GM19238 (cell line): ENCODE results near the gene C2orf49.
A peak's percentile ranks its signal among the peaks of the same experiment; 100 is the strongest.
"Not testable (repeated sequence)": the region's sequence is repeated elsewhere in the genome, so short reads cannot be mapped to it uniquely, and the experiment has no call there.

Experiments
- DNase-seq: peaks from one replicate; pipeline ENCODE4 v3.0.0; 2011; ENCODE audit warnings: low spot score; ENCODE audit not compliant: insufficient read length

C2orf49 gene

GRCh38 chr2:105321875-105322646, 15.3 kb upstream of the C2orf49 start:
- no peak for DNase-seq

- DNase-seq: no peak
Measured at GRCh38 chr2:105323111-105323510, 14.2 kb upstream of the C2orf49 start.

GRCh38 chr2:105324101-105324500, 13.2 kb upstream of the C2orf49 start:
- no peak for DNase-seq

GRCh38 chr2:105324732-105325131, 12.6 kb upstream of the C2orf49 start:
- no peak for DNase-seq

GRCh38 chr2:105325389-105325963, 11.9 kb upstream of the C2orf49 start:
- no peak for DNase-seq

- DNase-seq: not testable (repeated sequence)
Measured at GRCh38 chr2:105327271-105327670, 10.1 kb upstream of the C2orf49 start.

- no peak for DNase-seq
Measured at GRCh38 chr2:105327690-105328089, 9.7 kb upstream of the C2orf49 start.

GRCh38 chr2:105328281-105329196, 8.8 kb upstream of the C2orf49 start:
- DNase-seq: no peak

- DNase-seq: no peak
Measured at GRCh38 chr2:105329197-105329554, 8.2 kb upstream of the C2orf49 start.

GRCh38 chr2:105329561-105330495, 7.5 kb upstream of the C2orf49 start, which contains the start of gene TGFBRAP1:
TGFBRAP1 (minus strand) TSS chr2:105329735; CDS start chr2:105308301, 21,434 bp downstream.
- peak; percentile 71 for DNase-seq

- no peak for DNase-seq
Measured at GRCh38 chr2:105330681-105331375, 6.5 kb upstream of the C2orf49 start.

GRCh38 chr2:105334211-105334610, 3.1 kb upstream of the C2orf49 start:
- DNase-seq: no peak

- DNase-seq: no peak
Measured at GRCh38 chr2:105335469-105335868, 1.9 kb upstream of the C2orf49 start.

GRCh38 chr2:105336786-105337121, 586 bp upstream of the C2orf49 start:
- DNase-seq: no peak

GRCh38 chr2:105338020-105338385, 663 bp downstream of the C2orf49 start:
- DNase-seq: no peak

GRCh38 chr2:105339414-105339813, 2.1 kb downstream of the C2orf49 start:
- no peak for DNase-seq

- no peak for DNase-seq
Measured at GRCh38 chr2:105344704-105345345, 7.5 kb downstream of the C2orf49 start.

- no peak for DNase-seq
Measured at GRCh38 chr2:105357122-105357521, 19.8 kb downstream of the C2orf49 start.

- no peak for DNase-seq
Measured at GRCh38 chr2:105358593-105358992, 21.3 kb downstream of the C2orf49 start.
